ENCODE measurements around the gene CELA3A.

DNA sequence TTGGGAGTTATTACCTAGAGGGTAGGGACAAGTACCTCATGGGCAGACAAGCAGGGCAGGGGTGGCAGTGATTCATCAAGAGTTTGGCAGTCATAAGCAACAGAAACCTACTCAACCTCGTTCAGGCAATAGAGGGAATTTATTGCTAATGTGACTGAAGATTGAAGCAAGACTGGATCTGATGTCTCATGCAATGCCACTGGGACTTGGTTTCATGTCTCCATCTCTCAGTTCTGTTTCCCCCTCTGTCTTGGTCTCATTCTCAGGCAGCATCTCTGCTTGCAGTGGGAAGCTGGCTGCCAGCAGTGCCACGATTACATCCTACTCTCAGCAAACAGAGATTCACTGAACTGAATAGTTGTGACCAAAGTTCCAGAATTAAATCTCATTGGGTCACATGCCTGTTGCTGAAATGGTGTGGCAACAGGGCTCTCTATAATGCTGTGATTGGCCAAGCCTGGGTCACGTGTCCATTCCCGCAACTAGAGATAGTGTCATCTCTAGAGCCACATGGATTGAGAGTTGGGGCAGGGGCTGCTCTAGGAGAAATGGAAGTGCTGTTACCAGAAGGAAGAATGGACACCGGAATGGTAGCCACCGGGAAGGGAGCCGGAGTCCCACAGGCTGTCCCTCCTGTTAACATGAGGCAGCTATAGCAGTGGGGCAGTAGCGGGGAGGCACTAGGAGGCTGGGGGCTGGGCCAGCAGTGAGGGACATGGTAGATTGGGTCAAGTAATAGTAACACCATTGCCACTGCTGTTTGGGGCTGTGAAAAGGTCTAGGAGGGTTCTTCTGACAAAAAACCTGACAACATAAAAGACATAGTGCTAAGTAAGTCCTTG lies 47.1 kb downstream of the CELA3A start:
- TF ChIP-seq POLR2A (IDR thresholded peaks at IDR 0.05): no peak
- TF ChIP-seq, protein P1, sequence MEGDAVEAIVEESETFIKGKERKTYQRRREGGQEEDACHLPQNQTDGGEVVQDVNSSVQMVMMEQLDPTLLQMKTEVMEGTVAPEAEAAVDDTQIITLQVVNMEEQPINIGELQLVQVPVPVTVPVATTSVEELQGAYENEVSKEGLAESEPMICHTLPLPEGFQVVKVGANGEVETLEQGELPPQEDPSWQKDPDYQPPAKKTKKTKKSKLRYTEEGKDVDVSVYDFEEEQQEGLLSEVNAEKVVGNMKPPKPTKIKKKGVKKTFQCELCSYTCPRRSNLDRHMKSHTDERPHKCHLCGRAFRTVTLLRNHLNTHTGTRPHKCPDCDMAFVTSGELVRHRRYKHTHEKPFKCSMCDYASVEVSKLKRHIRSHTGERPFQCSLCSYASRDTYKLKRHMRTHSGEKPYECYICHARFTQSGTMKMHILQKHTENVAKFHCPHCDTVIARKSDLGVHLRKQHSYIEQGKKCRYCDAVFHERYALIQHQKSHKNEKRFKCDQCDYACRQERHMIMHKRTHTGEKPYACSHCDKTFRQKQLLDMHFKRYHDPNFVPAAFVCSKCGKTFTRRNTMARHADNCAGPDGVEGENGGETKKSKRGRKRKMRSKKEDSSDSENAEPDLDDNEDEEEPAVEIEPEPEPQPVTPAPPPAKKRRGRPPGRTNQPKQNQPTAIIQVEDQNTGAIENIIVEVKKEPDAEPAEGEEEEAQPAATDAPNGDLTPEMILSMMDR (IDR thresholded peaks at IDR 0.05): no peak

All from adrenal gland (tissue), 5 donors.